NCI-H460 (cell line): ENCODE results near the gene GAB2. TPM values are rescaled to one million over a fixed set of nuclear protein-coding genes. Genes with fewer than 3 reads are reported as not detected.
"Not testable (repeated sequence)": the region's sequence is repeated elsewhere in the genome, so short reads cannot be mapped to it uniquely, and the experiment has no call there.

Source experiments
- DNase-seq: peaks from one replicate; pipeline ENCODE4 v3.0.0-alpha.2; 2016; ENCODE audit warnings: low read depth; ENCODE audit errors: extremely low read depth
- total RNA-seq: library from RNA; depleted of rRNA; stranded (reverse); fragments of >200 nt; shearing (Covaris generic); gene quantifications from 2 replicates; pipeline ENCODE4 v1.2.3, GENCODE V29; 2014

The GAB2 gene
- total RNA-seq, 1 experiment from 2014 or later: 2.6 TPM

GRCh38 chr11:78318321-78319114 lies 99.1 kb downstream of the GAB2 start:
- no peak for DNase-seq

GRCh38 chr11:78315724-78316123 lies 101.9 kb downstream of the GAB2 start:
- no peak for DNase-seq

GRCh38 chr11:78314762-78315161 lies 102.9 kb downstream of the GAB2 start:
- DNase-seq: no peak

- DNase-seq: no peak
These were observed 103.7 kb downstream of the GAB2 start for GRCh38 chr11:78313898-78314297.

GRCh38 chr11:78313181-78313795 lies 104.3 kb downstream of the GAB2 start:
- no peak for DNase-seq

GRCh38 chr11:78312712-78313111 lies 104.9 kb downstream of the GAB2 start:
- DNase-seq: no peak

GRCh38 chr11:78311702-78312371 lies 105.8 kb downstream of the GAB2 start:
- no peak for DNase-seq

- DNase-seq: no peak
These were observed 107.1 kb downstream of the GAB2 start for GRCh38 chr11:78310500-78310909.

GRCh38 chr11:78304201-78304600 lies 113.4 kb downstream of the GAB2 start:
- no peak for DNase-seq

GRCh38 chr11:78300108-78300839 lies 117.3 kb downstream of the GAB2 start:
- DNase-seq: no peak

- DNase-seq: no peak
These were observed 118.5 kb downstream of the GAB2 start for GRCh38 chr11:78299000-78299710.

GRCh38 chr11:78298291-78298771 lies 119.3 kb downstream of the GAB2 start:
- no peak for DNase-seq

- DNase-seq: no peak
These were observed 121.4 kb downstream of the GAB2 start for GRCh38 chr11:78295991-78296930.

- no peak for DNase-seq
These were observed 122.3 kb downstream of the GAB2 start for GRCh38 chr11:78295347-78295746.

- not testable (repeated sequence) for DNase-seq
These were observed 123.5 kb downstream of the GAB2 start for GRCh38 chr11:78294100-78294499.

GRCh38 chr11:78293536-78293935 lies 124.1 kb downstream of the GAB2 start:
- no peak for DNase-seq

- no peak for DNase-seq
These were observed 125.4 kb downstream of the GAB2 start for GRCh38 chr11:78292109-78292803.

- no peak for DNase-seq
These were observed 126.0 kb downstream of the GAB2 start for GRCh38 chr11:78291503-78292108.
